ENCODE data around the gene HDAC4. TPM values are rescaled to one million over a fixed set of nuclear protein-coding genes. Genes with fewer than 3 reads are reported as not detected.

The HDAC4 gene
- polyA plus RNA-seq, 4 donors = 12.0 to 14.1 (median 12.6) TPM

- DNase-seq (ENCODE audit: low read depth in 4 of 4, low spot score in 3 of 4) = no peak
These were observed 387.2 kb downstream of the HDAC4 start for GRCh38 chr2:239013678-239013976.

- DNase-seq (ENCODE audit: low read depth in 4 of 4, low spot score in 3 of 4) = no peak
These were observed 387.7 kb downstream of the HDAC4 start for GRCh38 chr2:239012936-239013677.

- no peak for DNase-seq (ENCODE audit: low read depth in 4 of 4, low spot score in 3 of 4)
These were observed 388.6 kb downstream of the HDAC4 start for GRCh38 chr2:239012228-239012627.

- DNase-seq (ENCODE audit: low read depth in 4 of 4, low spot score in 3 of 4) = no peak
These were observed 391.2 kb downstream of the HDAC4 start for GRCh38 chr2:239009589-239009961.

GRCh38 chr2:239008677-239009588, 391.9 kb downstream of the HDAC4 start:
- no peak for DNase-seq (ENCODE audit: low read depth in 4 of 4, low spot score in 3 of 4)

- DNase-seq (ENCODE audit: low read depth in 4 of 4, low spot score in 3 of 4) = no peak
These were observed 392.8 kb downstream of the HDAC4 start for GRCh38 chr2:239008004-239008403.

- DNase-seq (ENCODE audit: low read depth in 4 of 4, low spot score in 3 of 4) = no peak
These were observed 394.1 kb downstream of the HDAC4 start for GRCh38 chr2:239006622-239007285.

- DNase-seq (ENCODE audit: low read depth in 4 of 4, low spot score in 3 of 4) = no peak
These were observed 395.2 kb downstream of the HDAC4 start for GRCh38 chr2:239005586-239005985.

- DNase-seq (ENCODE audit: low read depth in 4 of 4, low spot score in 3 of 4) = no peak
These were observed 396.4 kb downstream of the HDAC4 start for GRCh38 chr2:239004274-239005015.

- no peak for DNase-seq (ENCODE audit: low read depth in 4 of 4, low spot score in 3 of 4)
These were observed 397.1 kb downstream of the HDAC4 start for GRCh38 chr2:239003624-239004273.

GRCh38 chr2:239002954-239003623, 397.7 kb downstream of the HDAC4 start:
- DNase-seq (ENCODE audit: low read depth in 4 of 4, low spot score in 3 of 4) = no peak

- no peak for DNase-seq (ENCODE audit: low read depth in 4 of 4, low spot score in 3 of 4)
These were observed 398.2 kb downstream of the HDAC4 start for GRCh38 chr2:239002591-239002953.

- DNase-seq (ENCODE audit: low read depth in 4 of 4, low spot score in 3 of 4) = no peak
These were observed 399.0 kb downstream of the HDAC4 start for GRCh38 chr2:239001794-239002193.

GRCh38 chr2:239000500-239001073, 400.2 kb downstream of the HDAC4 start:
- no peak for DNase-seq (ENCODE audit: low read depth in 4 of 4, low spot score in 3 of 4)

- DNase-seq (ENCODE audit: low read depth in 4 of 4, low spot score in 3 of 4) = no peak
These were observed 400.7 kb downstream of the HDAC4 start for GRCh38 chr2:239000089-239000488.

GRCh38 chr2:238999291-238999741, 401.5 kb downstream of the HDAC4 start:
- DNase-seq (ENCODE audit: low read depth in 4 of 4, low spot score in 3 of 4) = no peak

GRCh38 chr2:238998801-238999200, 402.0 kb downstream of the HDAC4 start:
- DNase-seq (ENCODE audit: low read depth in 4 of 4, low spot score in 3 of 4) = no peak
